ENCODE data around the gene CHRNA9. TPM values are rescaled to one million over a fixed set of nuclear protein-coding genes. Genes with fewer than 3 reads are reported as not detected.

CHRNA9 gene
- total RNA-seq, 6 experiments from 2014 or later, result not detected

- ATAC-seq, result peak; percentile 71 to 96 (median 86)
- no peaks in the 10 kb centered on the region for H3K36me3 ChIP-seq
- no peaks in the 10 kb centered on the region for H3K4me1 ChIP-seq
- TF ChIP-seq CTCF (IDR thresholded peaks at IDR 0.05) (no peak), POLR2A (IDR thresholded peaks at IDR 0.05) (no peak)
- intact Hi-C loops (cut with DNase I), result loop anchor here (10.0 kb wide), 2 partner anchors 125 to 155 kb away; no protein-coding TSS in a partner anchor
- no peak overlapping the region for H3K4me3 ChIP-seq
- no peak overlapping the region for H3K27ac ChIP-seq
- DNase-seq, result no peak
- 45% methylated on average over 2 of the region's 3 CpGs for WGBS (ENCODE audit: insufficient coverage, low coverage, low lambda C conversion rate, missing lambda C conversion rate)
- no peaks in the 10 kb centered on the region for H3K27me3 ChIP-seq
- H3K9me3 ChIP-seq, result no peaks in the 10 kb centered on the region
These were observed 35.3 kb upstream of the CHRNA9 start for GRCh38 chr4:40299811-40300292.

GRCh38 chr4:40300371-40301162, 34.6 kb upstream of the CHRNA9 start:
- no peaks in the 10 kb centered on the region for H3K4me1 ChIP-seq
- ATAC-seq (no peak), DNase-seq (no peak)
- intact Hi-C loops (cut with DNase I), result loop anchor here (10.0 kb wide), 2 partner anchors 126 to 156 kb away; no protein-coding TSS in a partner anchor
- no peaks in the 10 kb centered on the region for H3K9me3 ChIP-seq
- H3K27ac ChIP-seq, result no peak overlapping the region
- H3K4me3 ChIP-seq, result no peak overlapping the region
- WGBS (ENCODE audit: insufficient coverage, low coverage, low lambda C conversion rate, missing lambda C conversion rate), result 79% methylated on average over 9 of the region's 9 CpGs
- no peak for TF ChIP-seq CTCF (IDR thresholded peaks at IDR 0.05)
- TF ChIP-seq POLR2A (IDR thresholded peaks at IDR 0.05), result no peak
- no peaks in the 10 kb centered on the region for H3K27me3 ChIP-seq
- no peaks in the 10 kb centered on the region for H3K36me3 ChIP-seq

- H3K4me3 ChIP-seq, result no peak overlapping the region
- intact Hi-C loops (cut with DNase I), result loop anchor here (10.0 kb wide), 2 partner anchors 127 to 157 kb away; no protein-coding TSS in a partner anchor
- H3K9me3 ChIP-seq, result no peaks in the 10 kb centered on the region
- TF ChIP-seq CTCF (IDR thresholded peaks at IDR 0.05) (no peak), POLR2A (IDR thresholded peaks at IDR 0.05) (no peak)
- ATAC-seq (peak; percentile 31 to 56 (median 46)), DNase-seq (no peak)
- no peak overlapping the region for H3K27ac ChIP-seq
- no peaks in the 10 kb centered on the region for H3K4me1 ChIP-seq
- H3K27me3 ChIP-seq, result no peaks in the 10 kb centered on the region
- H3K36me3 ChIP-seq, result no peaks in the 10 kb centered on the region
- WGBS (ENCODE audit: insufficient coverage, low coverage, low lambda C conversion rate, missing lambda C conversion rate), result 10% methylated on average over 2 of the region's 7 CpGs
These were observed 33.5 kb upstream of the CHRNA9 start for GRCh38 chr4:40301603-40302002.

GRCh38 chr4:40303751-40304150, 31.4 kb upstream of the CHRNA9 start:
- ATAC-seq (no peak), DNase-seq (no peak)
- Histone ChIP-seq H3K4me1 (no peaks in the 10 kb centered on the region), H3K4me3 (no peak overlapping the region), H3K27me3 (no peaks in the 10 kb centered on the region), H3K27ac (no peak overlapping the region), H3K9me3 (no peaks in the 10 kb centered on the region), H3K36me3 (no peaks in the 10 kb centered on the region)
- intact Hi-C loops (cut with DNase I), result loop anchor here (10.0 kb wide), 2 partner anchors 129 to 159 kb away; no protein-coding TSS in a partner anchor
- TF ChIP-seq POLR2A (IDR thresholded peaks at IDR 0.05), result no peak
- WGBS (ENCODE audit: insufficient coverage, low coverage, low lambda C conversion rate, missing lambda C conversion rate), result 86% methylated on average over 2 of the region's 2 CpGs

Data from right lobe of liver (tissue), 6 donors.